Cerebellar cortex (tissue), 1 donor: Measurements from ENCODE around the gene ZNF200.
A peak's percentile ranks its signal among the peaks of the same experiment; 100 is the strongest.
"Not testable (repeated sequence)": the region's sequence is repeated elsewhere in the genome, so short reads cannot be mapped to it uniquely, and the experiment has no call there.

Experiments
- DNase-seq: peaks from one replicate; pipeline ENCODE4 v3.0.0-alpha.2; 2015; ENCODE audit warnings: low spot score

The ZNF200 gene, protein sequence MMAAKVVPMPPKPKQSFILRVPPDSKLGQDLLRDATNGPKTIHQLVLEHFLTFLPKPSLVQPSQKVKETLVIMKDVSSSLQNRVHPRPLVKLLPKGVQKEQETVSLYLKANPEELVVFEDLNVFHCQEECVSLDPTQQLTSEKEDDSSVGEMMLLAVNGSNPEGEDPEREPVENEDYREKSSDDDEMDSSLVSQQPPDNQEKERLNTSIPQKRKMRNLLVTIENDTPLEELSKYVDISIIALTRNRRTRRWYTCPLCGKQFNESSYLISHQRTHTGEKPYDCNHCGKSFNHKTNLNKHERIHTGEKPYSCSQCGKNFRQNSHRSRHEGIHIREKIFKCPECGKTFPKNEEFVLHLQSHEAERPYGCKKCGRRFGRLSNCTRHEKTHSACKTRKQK

DNA sequence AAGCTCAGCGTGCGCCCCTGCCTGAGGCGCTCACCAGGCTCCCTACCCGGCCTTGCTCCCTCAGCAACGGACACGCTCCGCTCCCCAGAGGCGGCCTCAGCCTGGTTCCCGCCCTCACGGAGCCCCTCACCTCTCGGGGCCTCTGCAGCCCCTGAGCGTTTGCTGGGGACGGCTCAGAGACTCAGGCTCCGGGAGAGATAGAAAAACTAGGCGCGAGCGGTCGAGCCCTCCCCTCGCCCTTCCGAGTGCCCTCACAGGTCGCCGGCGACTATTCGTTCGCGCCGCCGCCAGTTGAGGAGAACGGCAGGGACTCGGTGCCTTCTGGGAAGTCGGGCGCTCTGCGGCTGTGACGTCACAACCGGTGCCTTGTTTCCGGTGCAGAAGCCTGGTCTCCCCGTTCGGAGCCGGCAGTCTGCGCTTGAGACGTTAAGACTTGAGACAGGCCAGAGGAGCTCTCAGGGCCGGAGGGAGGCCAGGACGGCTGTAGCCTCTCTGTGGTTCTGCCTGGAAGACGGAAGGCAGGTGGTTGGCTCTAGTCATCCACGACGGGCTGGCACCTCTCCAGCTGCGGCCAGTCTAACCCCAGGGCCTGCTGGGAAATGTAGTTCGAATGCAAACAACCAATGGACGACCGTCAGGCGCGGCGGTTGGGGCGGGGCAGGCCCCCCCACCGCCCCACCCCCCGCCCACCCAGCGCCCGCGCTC, at the start of gene ZNF200:
Gene ZNF200 (minus strand): TSS at position 302 of the 705 bp plus-strand sequence. CDS start 1,403 bp downstream, outside the sequence.
- peak; percentile 97 for DNase-seq

DNA sequence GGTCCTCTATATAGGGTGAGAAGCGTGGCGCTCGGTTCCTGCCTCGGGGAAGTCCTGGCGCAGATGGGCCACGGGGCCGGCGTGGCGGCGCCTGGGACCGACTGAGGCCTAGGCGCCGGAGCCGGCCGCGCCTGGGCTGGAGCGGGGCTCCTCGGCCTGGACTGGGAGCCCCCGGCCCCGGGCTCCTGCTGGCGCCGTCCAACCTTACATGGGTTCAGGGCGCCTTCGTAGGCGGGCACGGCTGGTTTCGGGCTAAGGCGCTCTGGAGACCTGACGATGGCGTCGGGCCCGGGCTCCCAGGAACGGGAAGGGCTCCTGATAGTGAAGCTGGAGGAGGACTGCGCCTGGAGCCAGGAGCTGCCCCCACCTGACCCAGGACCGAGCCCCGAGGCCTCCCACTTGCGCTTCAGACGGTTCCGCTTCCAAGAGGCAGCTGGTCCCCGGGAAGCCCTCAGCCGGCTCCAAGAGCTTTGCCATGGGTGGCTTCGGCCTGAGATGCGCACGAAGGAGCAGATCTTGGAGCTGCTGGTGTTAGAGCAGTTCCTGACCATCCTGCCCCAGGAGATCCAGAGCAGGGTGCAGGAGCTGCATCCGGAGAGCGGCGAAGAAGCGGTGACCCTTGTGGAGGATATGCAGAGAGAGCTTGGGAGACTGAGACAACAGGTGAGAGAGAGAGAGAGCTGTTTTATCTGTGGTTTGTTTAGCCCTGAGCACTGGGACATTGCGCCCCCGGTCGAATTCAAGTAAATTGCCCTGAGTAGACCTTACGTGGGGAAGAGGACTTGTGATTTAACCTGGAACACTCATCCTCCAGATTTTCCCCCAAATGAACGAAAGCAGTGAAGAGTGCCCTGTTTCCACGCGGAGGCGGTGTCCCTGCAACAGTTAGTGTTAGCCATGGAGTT, 48.8 kb upstream of the ZNF200 start:
- DNase-seq, result no peak

DNA sequence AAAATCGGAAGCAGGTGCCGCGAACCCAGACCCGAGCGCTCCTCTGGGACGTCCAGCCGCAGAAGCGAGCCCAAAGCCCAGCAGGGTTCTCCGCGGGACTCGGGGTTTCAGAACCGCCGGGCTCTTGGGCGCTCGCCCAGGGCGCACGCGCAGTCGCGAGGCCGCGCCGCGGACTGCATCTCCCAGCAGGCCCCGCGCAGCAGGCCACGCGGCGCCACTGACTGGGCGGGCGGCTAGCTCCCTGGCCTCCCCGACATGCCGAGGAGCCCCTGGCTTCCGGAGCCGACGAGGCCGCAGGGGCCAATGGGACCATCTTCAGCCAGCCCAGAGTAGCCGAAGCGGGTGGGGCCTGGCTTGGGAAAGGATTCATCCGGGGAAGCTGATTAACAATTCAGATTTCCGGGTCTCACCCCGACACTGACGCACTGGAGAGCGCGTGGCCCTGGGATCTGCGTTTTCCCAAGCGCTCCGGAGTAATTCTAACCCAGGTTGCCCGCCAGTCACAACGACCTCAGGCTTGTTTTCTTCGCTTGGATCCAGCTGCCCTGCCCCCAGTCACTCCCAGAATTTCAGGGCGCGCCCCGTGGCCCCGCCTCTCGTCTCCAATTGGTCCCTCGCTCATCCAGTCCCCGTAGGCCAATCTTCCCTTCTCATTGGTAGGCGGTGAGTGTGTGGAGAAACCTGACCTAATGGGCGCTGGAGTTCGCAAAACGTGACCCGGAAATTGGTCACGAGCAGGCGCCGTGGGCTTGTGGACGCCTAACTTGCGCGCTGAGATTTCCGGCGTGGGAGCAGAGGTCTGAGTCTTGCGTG, 48.0 kb upstream of the ZNF200 start, which contains the start of gene ZNF263:
Gene ZNF263 (plus strand): TSS at position 762 of the 813 bp plus-strand sequence. CDS start 328 bp downstream, outside the sequence.
- DNase-seq, result peak; percentile 99

DNA sequence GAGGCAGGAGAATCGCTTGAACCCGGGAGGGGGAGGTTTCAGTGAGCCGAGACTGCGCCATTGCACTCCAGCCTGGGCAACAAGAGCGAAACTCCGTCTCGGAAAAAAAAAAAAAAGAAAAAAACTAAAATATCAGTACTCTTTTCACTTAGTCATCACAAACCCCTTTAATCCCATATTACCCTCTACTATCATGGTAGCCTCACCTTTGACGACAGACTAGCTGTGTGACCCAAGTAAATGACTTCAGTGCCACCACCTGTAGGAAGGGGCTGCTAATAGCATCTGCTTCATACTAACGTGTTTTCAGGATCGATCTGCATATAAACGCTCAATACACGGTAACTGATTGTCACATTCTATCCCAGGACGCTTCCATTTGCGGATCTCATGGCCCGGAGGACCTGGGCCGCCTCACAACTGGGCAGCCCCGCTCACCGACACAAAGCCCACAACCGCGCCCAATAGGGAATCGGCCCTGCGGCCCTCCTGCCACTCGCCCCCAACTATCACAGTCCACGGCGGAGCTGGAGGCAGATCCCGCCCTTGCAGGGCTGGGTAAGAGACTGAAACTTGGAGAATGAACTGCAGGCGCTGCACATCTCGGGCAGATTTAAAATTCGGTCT, 47.3 kb upstream of the ZNF200 start:
- DNase-seq, result no peak

DNA sequence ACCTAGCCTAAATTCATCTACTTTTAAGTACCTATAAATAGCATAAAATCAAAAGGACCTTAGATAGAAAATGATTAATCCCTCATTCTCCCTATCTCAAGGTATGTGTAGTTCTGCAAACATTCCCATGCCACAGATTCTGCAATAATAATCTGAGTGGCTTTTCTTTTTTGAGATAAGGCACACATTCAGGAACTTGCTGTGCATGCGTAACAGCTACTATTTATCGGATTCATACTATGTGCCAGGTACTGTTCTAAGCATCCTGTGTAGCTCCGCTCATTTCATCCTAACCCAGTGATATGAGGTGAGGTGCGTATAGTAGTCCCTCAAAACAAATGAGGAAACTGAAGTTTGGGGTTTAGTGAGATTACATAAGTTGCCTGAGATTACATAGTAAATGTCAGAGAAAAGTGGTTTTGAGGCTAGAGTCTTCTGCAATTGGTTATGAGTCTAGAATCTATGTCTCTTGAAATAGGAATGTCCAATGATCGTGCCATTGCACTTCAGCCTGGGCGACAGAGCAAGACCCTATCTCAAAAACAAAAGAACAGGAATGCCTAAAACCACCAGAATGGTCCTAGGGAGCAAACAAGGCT, 46.4 kb upstream of the ZNF200 start:
- no peak for DNase-seq

DNA sequence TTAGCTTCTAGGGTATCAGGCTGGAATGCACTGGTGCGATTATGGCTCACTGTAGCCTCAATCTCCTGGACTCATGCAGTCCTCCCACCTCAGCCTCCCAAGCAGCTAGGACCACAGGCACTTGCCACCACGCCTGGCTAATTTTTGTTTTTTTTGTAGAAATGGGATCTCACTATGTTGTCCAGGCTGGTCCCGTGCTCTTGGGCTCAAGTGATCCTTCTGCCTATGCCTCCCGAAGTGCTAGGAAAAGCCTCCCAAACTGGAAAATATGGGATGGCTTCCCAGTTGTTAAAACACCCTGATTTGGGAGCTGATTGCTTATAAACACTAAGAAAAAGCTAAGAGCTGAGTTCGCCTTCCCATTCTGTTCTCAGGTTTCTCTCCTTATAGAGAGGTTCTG, 41.7 kb upstream of the ZNF200 start:
- DNase-seq, result no peak

DNA sequence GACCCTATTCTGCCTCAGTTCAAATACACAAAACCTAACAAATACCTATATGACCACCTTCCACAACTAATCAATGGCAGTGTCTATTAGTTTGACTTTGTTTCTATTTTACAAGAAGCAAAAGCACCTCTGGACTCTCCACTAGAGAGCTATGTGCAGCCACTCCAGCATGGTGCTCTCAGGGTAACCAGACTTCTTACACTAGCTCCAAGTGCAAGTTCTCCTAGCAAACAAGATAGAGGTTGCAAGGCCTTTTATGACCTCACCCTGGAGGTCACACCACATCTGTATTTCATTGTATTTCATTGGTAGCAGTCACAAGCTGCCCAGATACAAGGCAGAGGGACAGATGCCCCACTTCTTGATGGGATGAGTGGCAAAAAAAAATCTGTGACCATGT, 40.0 kb upstream of the ZNF200 start:
- DNase-seq, result no peak

DNA sequence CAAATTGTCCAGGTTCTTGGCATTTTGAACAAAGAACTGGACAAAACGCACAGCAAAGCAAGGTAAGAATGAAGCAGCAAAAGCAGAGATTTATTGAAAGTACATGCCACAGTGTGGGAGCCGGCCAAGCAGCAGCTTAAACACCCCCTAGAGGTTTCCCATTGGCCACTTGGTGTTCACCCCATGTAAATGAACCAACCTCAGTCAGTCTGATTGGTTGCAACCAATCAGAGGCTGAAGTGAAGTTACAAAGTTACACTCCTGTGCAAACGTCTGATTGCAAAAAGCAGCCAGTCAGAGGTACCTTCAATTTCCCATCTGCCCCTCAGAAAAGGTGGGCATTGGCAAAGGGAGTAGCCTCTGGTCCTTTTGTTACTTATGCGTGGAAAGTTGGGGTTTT, 39.5 kb upstream of the ZNF200 start:
- DNase-seq, result peak; percentile 15

DNA sequence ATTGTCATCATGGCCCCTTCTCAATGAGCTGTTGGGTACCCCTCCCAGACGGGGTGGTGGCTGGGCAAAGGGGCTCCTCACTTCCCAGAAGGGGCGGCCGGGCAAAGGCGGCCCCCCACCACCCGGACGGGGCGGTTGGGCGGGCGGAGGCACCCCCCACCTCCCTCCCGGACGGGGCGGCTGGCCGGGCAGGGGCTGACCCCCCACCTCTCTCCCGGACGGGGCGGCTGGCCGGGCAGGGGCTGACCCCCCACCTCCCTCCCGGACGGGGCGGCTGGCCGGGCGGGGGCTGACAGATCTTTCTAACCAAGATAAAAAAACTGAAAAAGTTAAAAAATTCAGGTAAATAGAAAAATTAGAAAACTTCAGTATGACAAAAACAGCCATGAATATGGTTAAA, 36.3 kb upstream of the ZNF200 start:
- DNase-seq, result not testable (repeated sequence)

DNA sequence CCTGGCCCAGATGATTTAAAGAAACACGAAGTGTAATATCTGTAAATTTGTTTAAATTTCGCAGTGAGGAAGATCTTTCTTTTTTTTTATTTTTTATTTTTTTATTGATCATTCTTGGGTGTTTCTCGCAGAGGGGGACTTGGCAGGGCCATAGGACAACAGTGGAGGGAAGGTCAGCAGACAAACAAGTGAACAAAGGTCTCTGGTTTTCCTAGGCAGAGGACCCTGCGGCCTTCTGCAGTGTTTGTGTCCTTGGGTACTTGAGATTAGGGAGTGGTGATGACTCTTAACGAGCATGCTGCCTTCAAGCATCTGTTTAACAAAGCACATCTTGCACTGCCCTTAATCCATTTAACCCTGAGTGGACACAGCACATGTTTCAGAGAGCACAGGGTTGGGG, 35.8 kb upstream of the ZNF200 start:
- DNase-seq, result not testable (repeated sequence)

DNA sequence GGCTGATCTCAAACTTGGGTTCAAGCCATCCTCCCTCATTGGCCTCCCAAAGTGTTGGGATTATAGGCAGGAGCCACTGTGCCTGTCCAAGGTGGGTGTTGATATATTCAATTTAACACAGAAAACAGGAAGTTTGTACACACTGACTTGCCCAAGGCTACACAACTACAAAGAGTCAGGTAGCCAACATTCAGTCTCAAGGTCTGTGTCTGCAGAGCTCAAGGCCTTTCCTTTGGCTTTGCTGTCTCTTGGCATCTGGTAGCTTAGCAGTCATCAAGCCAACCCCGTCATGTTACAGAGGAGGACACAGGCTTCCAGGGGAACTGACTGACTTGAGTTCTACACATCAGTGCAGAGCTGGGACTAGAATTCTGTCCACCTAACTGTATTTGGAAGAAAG, 33.3 kb upstream of the ZNF200 start:
- DNase-seq, result no peak

DNA sequence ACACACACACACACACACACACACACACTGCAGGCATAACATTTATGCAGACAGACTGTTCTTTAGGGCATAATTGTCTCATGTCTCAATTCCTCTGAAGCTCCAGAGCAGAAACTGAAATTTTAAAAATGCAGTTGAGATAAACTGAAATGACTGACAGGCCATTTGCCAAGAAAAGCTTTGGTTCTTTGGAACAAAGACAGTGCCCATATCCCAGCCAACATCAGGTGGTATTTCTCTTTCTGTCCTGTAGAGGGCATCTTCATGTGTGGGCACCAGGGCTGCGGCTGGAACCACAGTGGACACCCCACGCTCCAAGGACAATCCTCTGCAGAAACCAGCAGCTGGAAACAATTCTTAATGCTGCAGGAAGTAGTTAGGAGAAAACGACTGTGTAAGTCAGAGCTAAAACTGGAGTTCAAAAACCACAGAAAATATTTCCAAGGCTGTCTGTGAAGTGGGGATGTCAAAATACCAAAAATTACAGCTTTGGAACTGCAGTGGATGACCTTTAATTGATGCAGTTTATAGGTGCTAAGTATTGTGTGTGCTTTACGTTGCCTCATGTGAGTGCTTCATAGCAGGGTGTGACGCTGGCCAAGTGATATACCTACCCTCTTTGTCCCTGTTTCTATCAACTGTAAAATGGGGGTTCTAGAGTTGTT, 32.0 kb upstream of the ZNF200 start:
- DNase-seq, result peak; percentile 38

DNA sequence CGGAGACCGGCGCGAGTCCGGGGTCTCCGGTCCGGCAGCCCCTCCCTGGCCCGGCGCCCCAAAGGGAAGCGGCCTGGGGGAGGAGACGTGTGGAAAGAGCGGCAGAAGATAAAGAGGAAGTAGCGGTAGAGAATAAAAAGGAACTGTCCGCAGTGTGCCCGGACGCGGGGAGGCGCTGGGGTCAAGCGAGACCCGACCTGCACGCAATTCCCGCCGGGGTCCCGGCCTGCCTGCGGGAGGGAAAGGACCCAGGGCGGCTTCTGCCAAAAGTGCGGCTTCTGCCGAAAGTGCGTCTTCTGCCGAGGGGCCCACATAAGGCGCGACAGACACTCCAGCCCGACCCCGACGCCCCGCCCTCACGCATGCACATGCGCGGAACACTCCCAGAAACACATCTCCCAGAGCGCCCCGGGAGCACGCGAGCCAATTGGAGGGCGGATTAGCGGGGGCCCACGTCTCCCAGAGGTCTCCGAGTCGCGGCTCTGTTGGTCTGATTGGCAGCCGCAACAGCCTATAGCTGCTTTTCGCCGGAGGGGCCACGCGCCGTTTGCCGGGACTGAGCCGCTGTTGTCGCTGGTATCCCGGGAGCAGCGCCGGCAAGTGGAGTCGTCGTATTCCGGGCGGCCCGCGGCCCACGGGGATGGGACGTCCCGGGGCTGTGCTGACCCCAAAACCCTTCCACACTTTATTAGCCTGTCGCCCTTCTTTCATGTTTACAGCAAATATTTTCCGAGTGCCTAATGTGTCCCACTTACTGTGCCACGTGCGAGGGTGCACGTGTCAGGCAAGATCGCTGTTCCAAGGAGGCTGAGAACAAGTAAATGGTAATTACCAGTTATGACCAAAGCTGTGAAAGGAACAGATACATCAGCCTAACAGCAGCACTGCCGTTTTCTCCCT, 29.4 kb upstream of the ZNF200 start:
- DNase-seq, result peak; percentile 99

DNA sequence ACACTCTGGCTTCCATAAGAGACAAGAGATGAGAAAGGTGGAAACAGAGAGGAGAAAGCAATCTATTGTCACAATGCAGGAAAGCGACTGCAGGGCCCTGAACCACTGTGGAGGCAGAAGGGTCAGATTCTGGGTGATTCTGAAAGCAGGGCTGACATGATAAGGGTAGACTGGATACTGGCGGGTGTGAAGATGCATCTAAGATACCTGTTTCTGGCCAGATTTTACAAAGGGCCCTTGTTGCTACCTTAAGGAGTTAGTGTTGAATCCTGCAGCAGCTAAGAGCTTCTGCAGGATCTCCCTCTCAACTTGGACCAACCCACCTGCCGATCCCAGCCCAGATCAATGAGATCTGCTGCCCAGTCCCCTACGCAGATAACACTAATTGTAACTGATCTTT, 27.6 kb upstream of the ZNF200 start:
- DNase-seq, result no peak

DNA sequence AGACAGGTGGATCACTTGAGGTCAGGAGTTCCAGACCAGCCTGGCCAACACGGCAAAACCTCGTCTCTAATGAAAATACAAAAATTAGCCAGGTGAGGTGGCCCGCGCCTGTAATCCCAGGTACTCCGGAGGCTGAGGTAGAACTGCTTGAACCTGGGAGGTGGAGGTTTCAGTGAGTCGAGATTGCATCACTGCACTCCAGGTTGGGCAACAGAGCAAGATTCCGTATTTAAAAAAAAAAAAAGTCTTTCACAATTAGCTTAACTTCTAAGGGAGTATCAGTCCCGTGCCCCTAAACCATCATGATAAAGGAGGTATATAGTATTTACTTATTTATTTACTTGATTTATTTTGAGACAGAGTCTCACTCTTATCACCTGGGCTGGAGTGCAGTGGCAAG, 24.9 kb upstream of the ZNF200 start:
- no peak for DNase-seq

DNA sequence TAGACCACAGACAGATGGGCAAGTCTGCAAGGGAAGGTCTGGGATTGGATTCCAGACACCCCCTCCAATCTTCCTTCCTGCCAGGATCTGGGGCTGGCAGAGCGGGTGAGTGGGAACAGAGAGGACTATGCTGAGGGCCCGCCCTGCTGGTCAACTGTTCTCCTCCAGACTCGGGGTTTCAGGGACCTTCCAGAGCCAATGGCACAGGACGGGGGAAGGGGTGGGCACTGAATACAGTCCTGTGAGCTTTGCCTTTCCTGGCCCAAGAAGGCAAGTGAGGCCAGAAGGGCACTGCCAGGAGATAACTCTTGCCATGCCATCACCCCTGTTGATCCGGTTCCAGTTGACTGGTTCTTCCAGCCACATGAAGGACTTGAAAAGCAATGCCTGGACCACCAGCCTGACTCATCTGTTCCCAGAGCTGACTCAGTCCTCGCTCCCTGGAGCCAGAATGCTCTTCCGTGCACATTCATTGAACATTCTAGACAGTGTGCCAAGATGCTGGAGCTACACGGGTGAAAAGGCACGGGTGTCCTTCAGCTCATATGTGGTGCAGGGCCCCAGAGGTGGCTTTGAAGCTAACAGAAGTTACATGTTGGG, 22.0 kb upstream of the ZNF200 start:
- no peak for DNase-seq

DNA sequence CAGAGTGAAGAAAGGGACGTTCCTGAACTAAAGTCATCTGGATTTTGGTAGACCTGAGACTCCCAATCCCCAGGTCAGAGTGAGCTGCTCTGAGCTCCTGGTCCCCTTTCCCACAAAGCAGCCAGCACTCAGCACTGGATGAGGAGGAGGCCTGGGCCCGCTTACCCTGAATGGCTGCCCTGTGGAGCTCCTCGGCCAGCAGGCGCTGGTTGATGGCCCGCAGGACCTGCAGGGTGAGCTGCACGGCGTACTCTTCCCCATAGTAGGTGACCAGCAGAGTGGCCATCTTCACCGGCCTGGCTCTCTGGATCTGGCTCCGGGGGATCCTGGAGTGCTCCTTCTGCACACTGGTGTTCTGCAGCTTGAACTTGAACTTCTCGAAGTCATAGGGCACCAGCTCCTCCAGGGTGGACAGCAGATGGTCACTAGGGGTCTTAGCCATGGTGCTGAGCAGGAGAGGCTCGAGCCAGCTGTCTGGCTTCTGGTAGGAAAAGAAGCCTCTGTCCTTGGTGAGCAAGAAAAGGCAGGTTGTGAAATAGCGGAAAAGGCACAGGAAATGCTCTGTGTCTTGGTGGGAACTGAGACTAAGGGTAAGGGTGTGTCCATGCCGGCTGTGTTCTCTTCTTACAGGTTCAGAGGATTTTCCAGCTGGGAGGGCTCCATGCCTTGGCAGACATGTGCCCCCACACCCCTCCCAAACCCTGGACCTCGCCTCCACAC, 21.3 kb upstream of the ZNF200 start, which contains the start of gene MEFV:
Gene MEFV (minus strand): TSS at position 488 of the 720 bp plus-strand sequence. CDS start 46 bp downstream, at position 442.
- no peak for DNase-seq

DNA sequence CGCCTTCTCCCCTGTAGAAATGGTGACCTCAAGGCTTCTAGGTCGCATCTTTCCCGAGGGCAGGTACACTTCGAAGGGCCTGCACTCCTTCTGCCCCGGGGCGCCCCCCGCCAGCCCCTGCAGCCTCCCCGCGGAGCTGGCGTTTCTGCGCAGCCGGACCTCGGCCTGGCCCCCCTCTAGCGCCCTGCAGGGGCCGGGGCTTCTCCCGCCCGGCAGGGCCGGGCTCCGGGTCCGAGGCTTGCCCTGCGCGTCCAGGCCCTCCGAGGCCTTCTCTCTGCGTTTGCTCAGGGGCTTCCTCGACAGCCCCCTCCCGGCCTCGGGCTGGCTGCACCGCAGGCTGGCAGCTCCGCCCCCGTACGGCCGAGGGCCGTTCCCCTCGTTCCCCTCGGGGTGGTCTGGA, 19.4 kb upstream of the ZNF200 start:
- DNase-seq, result no peak
